ENCODE measurements around the gene SI.
"Not testable (repeated sequence)": the region's sequence is repeated elsewhere in the genome, so short reads cannot be mapped to it uniquely, and the experiment has no call there.

The SI gene

DNA sequence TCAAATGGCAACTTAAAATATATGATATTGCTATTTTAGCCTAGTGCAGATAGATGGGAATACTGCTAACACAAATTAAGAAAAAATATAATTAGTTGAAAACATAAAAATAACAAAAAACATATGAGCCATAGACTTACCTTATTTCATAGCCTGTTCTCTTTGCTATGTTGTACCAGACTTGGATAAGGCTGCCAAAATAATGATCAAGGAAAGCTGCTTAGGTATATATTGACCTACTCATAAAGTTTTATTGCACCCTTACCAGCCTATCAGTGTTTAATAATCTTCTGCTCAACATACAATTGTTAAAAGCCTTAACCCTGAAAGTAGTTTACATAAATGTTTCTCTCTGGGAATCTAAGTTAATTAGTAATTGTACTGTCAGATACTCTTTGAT lies at the start of gene SI:
Gene SI (minus strand): TSS at position 204 of the 400 bp plus-strand sequence. CDS start 2,484 bp downstream, outside the sequence.
- no peak for DNase-seq

DNA sequence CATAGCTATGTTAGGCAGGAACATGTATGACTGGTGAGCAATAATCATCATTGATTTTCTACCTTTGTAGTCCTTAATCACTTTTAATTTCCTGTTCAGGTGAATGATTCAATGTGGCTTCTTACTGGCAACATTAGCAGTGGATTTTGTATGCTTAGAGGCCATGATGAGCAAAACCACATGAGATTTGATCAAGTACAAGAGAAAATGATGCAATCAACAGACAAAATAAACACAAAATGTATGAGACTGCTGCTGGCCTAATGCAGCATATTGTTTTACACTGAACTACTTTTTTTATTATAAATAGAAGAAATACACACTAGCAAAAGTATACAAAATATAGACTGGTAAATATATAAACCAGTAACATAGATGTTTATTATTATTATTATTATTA lies 47.5 kb upstream of the SI start:
- no peak for DNase-seq

DNA sequence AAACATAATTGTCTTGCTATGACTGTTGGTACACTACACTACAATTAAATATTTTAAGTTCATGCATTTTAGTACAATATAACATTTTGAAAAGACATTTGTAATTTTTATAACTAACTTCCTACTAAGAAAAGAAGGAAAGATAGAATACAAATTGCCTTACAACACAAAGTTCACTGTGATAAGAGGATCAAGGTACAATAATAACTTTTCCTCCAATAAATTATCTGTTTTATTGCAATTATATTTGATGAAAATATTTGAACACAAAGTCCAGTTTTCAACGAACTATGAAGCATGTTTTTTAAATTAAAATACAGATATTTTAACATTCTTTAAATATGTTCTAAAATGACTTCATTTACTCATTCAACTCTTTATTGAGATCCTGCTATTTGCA lies 33.1 kb upstream of the SI start:
- no peak for DNase-seq

DNA sequence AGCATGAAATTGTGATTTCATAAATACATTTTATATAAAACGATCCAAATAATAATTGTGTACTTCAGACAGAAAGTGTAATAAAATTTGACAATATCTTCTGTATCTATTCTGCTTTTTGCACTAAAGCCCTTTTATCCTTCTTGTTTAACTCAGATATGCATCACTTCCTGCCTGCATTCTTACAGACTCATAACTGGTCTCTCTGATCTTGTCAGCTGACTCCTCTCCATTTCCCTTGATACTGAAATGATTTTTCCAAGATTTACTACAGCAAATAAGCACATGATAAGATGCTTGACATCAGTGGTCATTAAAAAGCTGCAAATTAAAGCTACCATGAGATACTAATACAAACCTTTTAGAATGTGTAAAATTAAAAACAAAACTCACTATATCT lies 25.3 kb upstream of the SI start:
- no peak for DNase-seq

DNA sequence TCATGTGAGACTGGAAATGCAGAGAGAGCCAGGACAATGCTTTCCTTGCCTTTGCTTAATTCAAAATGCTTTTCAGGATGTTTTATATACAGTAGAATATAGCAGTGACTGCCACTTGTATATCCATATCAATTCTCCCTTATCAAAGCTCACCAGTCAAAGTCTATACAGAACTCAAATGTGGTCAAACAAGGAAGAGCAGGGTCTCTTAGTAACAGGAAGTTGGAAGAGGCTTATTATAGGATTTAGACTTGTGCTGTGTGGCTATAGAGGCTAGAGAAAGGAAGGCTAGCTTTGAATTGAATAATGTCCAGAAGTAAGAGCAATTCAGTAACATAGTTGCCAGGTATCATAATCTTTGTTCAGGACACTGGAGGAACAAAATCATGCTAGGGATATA lies 4.4 kb upstream of the SI start:
- no peak for DNase-seq

DNA sequence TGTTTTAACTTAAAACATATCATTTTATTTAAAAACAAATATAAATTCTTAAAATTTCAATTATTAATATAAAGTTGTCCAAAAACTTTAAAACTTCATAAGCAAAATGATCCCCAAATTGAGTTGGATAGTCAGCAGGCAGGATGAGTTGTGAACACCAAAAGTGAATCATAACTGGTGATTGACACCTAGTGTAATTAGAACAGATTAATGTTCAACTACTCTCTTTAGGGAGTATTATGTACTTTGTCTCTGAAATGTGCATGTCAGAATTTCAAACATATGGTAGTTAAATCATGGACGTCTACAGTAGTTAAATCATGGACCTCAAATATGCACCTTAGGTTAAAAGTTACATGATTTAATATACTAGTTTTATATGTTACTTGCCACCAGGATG lies 2.9 kb upstream of the SI start:
- no peak for DNase-seq

DNA sequence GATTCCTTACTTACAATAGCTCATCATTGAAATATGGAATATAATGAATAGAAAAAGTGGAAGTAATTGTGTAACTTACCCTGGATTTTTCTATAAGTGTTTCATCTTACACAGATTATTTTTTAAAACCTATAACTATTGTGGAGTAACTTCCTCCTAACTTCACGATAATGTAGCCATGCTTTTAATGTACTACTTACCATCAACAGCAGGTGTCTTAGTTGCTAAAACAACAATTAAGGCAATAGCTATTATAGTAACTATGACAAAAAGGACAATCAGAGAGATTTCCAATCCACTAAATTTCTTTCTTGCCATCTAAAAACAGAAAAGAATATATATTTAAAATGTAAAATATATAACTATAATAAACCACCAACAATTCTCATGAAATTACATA lies 2.6 kb downstream of the SI start:
- no peak for DNase-seq

DNA sequence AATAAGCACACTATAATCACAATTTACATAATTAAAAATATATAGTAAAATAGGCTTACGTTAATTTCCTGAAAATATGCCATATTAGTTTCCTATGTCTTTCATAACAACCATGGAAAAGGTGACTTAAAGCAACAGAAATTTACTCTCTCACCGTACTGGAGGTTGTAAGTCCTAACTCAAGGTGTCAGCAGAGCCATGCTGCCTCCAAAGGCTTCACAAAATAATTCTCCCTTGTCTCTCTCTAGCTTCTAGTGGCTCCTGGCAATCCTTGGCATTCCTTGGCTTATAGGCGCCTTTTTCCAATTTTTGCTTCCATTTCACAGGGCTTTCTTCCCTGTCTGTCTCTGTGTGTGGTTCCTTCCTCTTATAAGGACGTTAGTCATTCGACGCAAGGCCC lies 7.6 kb downstream of the SI start:
- no peak for DNase-seq

DNA sequence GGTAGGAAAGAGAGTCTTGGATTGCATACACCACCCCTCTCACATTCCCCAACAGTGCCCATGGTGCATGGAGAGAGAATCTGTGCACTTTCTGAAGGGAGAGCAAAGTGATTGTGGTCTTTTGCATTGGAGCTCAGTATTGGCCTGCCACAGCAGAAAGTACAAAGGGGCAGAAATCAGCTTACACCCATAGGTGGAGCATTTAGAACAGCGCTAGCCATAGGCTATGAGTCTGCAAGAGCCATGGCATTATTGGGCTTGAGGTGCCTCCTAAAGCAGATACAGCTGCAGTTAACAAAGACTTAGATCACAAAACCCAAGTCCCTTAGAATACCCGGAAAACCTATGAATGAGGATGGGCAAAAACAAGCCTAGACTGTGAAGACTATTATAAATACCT lies 21.8 kb downstream of the SI start:
- no peak for DNase-seq

DNA sequence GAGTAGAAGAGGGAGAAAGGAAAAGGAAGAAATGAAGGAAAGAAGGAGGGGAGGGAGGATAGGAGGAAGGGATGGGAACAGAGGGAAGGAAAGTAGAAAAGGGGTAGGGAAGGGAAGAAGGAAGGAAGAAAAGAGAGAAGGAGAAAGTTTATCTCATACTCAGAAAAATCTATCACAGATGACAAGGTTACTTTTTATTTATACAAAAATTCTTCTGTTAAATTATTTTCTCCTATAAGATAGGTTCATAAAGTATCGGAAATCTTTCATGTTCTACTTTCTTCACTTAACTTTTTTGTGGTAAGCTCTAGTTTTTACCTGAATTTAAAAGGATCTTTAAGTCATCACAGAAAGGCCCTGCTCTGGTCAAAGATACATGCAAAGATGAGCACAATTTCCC lies 38.1 kb downstream of the SI start:
- DNase-seq: no peak

DNA sequence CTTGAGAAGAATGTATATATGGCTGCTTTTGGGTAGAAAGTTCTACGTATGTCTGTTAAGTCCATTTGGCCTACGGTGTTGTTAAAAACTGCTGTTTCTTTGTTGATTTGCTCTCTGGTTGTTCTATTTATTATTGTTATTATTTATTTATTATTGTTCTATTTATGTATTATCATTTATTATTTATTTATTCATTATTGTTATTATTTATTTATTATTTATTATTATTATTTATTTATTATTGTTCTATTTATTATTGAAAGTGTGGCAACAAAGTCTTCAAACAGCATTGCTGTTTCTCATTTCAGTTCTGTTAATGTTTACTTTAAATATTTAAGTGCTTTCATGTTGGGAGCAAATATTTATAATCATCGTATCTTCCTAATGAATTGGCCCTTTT lies 66.7 kb downstream of the SI start:
- no peak for DNase-seq

DNA sequence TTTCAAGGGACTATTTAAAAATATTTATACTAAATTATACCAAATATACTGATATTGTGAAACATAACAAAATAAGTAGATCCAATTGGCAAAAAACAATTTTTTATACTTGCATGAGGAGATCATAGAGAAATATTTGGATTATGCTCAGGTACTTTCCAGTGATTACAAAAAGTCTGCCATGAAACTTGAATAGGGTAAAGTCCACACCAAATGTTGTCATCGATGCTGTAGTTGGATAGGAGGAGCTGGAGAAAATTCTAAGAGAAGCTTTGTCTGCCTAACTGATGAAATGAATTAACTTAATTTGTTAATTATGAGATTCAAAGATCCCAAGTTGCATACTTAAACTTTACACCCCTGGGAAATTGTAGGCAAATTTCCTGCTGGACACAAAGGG lies 93.3 kb downstream of the SI start:
- no peak for DNase-seq

DNA sequence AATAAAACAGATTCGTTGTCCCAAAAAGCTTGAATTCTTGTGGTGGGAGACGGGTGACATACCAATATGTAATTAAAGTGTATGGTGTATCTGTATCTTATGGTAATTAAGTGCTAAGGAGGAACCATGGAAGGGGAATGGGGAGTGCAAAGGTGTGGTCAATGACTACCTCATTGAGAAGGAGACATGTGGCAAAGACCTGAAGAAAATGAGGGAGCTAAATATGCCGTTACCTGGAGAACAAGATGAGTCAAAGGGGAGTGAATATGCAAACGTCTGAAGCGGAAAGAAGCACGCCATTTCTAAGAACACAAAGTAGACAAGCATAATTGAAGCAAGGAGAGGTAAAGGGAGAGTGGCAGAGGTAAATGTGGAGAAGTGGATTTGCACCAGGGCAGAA lies 115.7 kb downstream of the SI start:
- no peak for DNase-seq

DNA sequence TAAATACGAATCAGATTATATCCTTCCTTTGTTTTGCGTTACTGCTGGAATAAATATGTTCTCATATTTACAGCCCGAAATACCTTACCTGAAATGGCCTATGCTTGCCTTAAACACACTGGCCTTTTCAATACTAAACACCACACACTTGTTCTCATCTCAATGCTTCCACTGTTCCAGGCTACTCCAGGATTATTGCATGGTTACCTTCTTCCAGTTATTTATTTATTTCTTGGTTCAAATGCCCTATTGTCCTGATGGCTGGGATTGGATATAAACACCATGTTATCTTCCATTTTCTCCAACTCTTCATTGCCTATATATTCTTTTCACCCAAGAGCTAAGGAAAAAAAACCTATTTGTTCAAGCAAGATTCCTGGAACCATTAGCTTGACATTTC lies 125.3 kb downstream of the SI start:
- no peak for DNase-seq

DNA sequence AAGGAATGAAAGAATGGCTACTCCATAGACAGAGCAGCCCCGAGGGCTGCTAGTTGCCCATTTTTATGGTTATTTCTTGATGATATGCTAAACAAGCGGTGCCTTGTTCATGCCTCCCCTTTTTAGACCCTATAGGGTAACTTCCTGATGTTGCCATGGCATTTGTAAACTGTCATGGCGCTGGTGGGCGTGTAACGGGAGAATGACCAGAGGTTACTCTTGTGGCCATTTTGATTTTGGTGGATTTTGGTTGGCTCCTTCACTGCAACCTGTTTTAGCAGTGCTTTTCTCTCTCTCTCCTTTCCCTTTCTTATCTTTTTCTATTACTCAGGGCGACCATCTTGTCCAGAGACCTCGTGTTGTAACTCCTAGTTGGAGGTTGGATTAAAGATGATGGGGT lies 126.9 kb downstream of the SI start:
- not testable (repeated sequence) for DNase-seq

DNA sequence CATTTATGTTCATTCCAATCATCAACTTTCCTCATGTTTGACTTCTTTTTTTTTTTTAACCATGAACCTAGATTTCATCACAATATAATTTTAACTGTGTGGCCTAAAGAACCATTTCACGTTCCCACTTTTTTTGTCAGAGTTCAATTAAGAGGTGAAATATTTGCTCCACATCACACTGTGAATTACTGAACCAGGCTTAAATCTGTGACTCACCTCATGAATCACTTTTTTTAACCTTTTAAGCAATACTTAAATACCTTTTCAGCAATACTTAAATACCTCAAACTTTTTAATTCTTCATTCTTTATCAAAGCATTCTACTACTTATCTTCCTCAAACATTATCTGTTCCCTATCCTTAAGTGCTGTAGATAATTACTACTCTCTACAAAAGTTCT lies 137.6 kb downstream of the SI start:
- DNase-seq: no peak

DNA sequence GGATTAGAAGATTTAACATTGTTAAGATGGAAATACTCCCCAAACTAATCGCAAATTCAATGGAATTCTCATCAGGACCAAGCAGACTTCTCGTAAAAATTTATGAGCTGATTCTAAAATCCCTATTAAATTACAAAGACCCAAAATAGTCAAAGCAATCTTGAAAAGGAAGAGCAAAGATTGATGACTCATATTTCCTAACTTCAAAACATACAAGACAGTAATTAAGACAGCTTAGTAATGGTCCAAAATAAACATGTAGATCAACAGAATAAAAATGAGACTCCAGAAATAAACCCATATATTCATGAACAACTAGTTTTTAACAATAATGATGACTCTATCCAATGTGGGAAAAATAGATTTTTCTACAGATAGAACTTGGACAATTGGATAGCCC lies 148.7 kb downstream of the SI start:
- no peak for DNase-seq

Measured in activated CD4-positive, alpha-beta T cell treated with anti-CD3 and anti-CD28 coated beads for 1 hour (primary cell).